ENCODE results near the gene NBAS.

The NBAS gene

DNA sequence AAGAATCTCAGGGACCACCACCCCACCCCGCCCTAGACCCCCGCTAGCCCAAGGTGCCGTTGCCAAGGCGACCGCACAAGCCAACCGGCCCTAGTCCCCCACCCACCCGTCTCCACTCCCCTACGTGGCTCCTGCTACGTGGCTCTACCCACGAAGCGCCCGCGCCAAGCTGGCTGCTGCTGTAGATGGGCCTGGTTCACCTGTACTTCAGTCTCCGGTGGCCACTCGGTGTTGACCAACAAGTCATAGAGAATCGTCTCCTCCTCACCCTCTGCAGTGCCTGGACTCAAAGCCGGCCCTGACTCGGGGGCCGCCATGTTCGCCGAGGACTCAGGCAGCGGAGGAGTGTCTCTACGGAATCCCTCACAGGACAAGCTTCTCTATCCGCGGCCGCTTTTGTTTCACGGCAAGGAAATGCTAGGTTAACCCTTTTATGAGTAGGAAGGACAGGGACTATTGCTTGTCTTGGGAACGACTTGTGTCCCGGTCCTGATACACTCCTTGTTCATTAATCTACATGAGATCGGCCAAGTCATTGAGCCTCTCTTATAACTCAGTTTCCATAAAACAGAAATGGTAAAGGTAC lies at the start of gene NBAS:
Gene NBAS (minus strand): TSS at position 347 of the 586 bp plus-strand sequence. CDS start 30 bp downstream, at position 317.
- DNase-seq, result peak; percentile 92

- DNase-seq, result no peak
These were observed 49.4 kb upstream of the NBAS start for GRCh38 chr2:15610430-15610952.

- DNase-seq, result no peak
These were observed 48.4 kb upstream of the NBAS start for GRCh38 chr2:15609341-15610042.

DNA sequence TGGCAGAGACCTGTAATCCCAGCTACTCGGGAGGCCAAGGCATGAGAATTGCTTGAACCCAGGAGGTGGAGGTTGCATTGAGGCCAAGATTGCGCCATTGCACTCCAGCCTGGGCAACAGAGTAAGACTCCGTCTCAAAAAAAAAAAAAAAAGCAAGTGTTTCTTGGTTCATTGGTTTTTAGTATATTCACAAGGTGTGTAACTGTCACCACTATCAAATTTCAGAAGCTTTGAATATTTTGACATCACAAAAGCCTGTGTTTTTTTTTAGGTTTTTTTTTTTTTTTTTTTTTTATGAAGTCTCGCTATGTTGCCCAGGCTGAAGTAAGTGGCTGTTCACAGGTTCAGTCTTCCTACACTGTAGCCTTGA lies 47.2 kb upstream of the NBAS start:
- DNase-seq, result no peak

DNA sequence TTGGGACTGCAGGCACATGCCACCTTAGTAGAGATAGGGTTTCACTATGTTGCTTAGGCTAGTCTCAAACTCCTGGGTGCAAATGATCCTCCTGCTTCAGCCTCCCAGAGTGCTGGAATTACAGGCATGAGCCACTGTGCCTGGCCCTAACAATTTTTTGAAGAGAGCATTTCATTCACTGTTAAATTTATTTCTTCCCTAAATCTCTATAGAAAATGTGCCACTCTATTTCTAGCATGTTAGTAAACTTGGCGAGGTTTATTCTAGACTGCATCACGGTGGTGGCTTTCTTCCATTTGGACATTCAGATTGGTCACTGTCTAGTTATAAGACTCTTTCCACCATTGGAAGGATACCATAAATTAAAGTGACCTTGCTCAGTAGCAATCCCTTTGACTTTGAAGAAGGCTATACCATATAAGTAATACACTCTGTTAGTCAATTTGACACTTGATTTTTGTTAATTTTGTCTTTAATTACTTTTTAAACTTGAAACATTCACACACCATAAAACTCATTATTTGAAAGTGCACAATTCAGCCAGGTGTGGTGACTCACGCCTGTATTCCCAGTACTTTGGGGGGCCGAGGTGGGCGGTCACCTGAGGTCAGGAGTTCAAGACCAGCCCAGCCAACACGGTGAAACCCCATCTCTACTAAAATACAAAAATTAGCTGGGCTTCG lies 46.7 kb upstream of the NBAS start:
- no peak for DNase-seq

DNA sequence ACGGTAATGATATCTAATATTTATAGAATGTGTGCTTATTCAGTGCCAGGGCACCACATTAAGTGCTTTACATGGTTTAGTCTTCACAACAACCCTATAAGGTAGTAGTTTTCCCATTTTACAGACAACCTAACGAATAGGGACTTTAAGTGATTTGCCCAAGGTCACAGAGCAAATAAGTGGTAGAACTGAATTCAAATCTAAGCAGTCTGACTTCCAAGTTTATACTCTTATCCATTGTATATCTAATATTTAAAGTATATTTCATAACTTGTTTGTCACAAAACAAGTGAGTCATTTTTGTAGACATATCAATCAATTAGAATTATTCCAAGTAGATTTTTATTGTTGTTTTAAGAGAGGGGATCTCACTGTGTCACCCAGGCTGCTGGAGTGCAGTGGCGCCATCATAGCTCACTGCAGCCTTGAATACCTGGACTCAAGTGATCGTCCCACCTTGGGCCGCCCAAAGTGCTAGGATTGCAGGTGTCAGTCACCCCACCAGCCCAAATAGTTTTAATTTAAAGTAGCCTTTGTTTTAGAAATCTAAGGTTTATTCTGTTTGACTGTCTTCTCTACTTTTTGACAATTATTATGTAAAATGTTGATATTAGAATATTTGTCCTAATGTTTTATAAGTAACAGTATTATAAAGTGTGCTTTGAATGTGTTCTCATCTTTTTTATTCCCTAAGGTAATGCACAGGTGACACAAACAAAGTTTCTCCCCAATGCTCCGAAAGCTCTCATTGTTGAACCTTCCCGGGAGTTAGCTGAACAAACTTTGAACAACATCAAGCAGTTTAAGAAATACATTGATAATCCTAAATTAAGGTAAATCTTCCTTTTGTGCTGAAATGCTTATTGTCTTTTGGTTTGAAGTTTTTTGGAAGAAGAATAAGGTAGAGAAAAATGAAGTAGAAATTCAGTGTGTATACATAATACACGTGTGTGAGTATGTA lies 45.6 kb upstream of the NBAS start:
- DNase-seq, result no peak

- DNase-seq, result no peak
These were observed 44.6 kb upstream of the NBAS start for GRCh38 chr2:15605721-15606120.

DNA sequence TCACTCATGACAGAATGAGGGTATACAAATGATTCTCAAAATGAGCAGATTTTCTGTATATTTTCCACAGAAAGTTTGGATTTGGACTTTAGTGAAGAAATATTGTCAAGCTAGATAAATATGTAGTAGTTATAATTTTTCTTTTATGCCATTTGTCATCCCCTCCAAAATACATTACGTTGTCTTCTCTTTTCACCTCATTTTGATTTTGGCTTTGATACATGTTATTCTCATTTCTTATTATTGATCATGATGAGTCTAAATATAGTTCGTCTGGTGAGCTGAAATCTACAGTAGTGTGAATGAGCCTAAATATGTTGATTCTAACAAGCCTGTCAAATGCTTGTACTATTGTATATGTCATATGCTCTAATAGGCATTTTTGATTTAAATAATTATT lies 42.8 kb upstream of the NBAS start:
- no peak for DNase-seq

DNA sequence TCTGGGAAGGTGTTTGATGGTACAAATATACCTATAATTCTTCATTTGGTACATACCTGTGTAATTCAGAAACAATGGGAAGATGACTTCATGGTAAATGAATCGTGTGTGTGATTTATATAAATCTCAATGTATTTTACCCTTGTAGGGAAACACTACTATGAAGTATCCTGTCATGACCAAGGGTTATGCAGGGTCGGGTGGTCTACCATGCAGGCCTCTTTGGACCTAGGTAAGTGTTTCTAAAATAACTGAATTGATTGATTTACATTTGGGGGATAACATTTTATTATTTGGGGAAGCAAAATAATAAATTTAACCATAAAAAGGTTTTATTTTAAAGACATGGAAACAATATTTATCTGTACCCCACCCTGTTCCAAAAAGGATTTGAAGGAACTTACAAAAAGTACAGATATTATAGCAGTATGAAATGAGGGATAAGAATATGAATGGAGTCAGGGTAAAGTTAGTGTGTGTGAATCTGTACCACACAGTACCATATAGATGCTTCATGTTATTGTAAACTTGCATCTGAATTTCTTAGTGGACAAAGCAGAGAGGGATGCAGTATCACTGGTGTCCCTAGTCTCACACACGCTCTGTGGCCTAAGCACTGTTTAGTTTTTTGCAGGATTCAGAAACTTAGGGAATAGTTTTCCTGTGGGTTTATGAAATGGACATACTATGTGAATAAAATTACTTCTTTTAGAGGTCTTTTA lies 42.1 kb upstream of the NBAS start:
- no peak for DNase-seq

- DNase-seq, result no peak
These were observed 41.3 kb upstream of the NBAS start for GRCh38 chr2:15602393-15602792.

DNA sequence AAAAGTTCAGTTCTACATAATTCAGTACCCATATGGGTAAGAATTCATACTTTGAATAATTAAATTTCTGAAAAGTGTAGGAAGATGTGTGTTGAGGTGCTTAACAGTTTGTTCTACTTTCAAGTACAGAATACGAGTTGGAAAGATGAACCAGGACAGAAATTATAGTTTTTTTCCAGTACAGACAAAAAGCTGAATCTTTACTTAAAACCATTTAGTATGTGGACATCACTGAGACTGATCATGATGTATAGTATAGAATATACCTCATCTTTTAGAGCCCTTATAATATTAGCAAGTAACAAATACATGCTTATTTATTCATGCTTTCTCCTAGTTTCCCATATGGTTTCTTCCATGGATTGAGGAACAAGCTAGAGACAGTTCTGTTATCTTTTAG lies 40.5 kb upstream of the NBAS start:
- no peak for DNase-seq

DNA sequence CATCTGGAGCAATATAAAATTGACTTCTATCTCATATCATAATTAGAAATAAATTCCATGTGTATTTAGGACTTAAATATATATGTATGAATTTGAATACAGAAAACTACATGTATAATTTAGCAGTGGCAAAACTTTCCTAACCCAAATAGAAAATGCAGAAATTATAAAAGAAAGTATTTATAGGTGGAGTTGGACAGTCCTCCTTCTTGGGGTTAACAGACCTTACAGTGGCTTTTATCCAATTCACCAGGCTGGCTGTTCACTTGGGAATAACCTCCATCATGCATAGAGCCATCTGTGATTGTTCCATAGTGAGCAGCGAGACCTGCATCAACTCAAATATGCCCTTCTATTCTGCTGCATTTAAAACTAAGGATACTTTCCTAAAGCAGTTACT lies 38.9 kb upstream of the NBAS start:
- DNase-seq, result peak; percentile 68

- DNase-seq, result no peak
These were observed 35.8 kb upstream of the NBAS start for GRCh38 chr2:15596968-15597367.

DNA sequence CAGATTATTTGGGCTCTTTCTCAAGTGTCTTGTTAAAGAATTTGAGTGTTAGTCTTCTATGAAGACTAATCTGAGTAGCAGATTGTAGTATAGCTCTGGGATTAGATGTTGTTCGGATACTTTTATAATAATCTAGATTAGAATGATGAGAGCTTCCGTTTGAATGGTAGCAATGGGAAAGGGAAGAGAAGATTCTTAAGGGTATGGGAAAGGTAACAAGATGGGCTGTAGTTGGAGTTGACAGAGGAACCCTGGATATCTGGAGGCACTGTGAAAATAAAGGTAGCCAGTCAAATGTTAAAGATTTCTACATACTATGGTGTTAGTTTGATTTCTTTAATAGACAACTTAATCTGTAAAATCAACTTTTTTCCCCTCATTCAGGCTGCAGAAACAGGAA lies 35.2 kb upstream of the NBAS start:
- DNase-seq, result no peak

GRCh38 chr2:15595936-15596335 lies 34.8 kb upstream of the NBAS start:
- DNase-seq, result no peak

GRCh38 chr2:15595342-15595905 lies 34.3 kb upstream of the NBAS start:
- no peak for DNase-seq

DNA sequence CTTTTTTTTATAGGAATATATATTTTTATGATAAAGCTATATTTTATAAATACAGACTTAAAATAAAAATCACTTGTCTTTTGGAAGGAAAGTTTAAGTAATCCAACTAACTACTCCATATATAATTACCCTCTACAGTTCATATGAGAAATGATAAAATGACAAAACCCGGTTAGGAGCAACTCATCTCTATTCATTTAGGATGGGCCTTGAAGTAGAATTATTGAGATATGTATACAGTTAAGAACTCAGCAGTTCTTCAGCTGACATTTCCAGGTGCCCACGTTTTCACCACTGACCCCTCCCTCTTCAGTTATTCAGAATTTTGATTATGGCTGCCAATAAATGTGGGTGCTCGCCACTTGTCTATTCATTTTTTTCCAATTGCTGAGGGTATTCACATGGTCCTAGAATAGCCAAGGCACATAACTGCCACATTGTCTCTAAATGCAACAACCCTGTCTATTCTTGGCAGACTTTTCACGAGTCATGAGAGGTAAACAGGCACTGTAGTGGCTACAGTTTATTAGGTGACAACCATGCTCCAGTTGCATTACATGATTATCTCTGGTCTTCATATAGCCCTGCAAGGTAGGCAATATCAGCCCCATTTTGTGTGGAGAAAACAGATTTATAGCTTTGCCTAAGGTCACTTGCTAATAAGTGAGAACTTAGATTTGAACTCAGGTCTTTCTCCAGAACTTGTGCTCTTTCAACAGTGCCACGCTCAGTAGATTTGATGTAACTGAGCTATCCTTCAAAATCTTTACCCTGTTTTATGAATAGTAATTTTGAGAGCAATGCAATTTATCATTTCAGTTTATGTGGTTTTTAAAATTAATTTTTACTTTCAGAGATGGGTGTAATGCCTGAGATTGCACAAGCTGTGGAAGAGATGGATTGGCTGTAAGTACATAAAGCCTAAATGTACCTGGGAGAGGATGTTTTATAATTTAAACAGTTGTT lies 33.4 kb upstream of the NBAS start:
- DNase-seq, result no peak

DNA sequence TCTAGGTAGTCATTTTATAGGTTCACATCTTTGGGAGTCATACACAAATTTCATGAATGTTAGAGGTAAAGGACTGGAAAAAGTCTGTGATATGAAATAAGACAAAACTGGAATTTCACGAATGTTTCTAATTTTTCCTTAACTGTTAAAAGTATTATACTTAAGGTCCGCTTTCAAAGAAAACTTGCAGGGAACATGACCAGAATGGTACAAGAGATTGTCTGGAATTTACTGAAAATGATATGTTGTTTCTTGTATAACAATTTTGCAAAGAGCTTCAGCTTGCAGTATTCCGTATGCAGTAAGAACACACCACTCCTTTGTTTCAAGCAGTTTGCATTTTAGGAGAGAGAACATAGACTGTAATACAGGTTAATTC lies 32.2 kb upstream of the NBAS start:
- no peak for DNase-seq

DNA sequence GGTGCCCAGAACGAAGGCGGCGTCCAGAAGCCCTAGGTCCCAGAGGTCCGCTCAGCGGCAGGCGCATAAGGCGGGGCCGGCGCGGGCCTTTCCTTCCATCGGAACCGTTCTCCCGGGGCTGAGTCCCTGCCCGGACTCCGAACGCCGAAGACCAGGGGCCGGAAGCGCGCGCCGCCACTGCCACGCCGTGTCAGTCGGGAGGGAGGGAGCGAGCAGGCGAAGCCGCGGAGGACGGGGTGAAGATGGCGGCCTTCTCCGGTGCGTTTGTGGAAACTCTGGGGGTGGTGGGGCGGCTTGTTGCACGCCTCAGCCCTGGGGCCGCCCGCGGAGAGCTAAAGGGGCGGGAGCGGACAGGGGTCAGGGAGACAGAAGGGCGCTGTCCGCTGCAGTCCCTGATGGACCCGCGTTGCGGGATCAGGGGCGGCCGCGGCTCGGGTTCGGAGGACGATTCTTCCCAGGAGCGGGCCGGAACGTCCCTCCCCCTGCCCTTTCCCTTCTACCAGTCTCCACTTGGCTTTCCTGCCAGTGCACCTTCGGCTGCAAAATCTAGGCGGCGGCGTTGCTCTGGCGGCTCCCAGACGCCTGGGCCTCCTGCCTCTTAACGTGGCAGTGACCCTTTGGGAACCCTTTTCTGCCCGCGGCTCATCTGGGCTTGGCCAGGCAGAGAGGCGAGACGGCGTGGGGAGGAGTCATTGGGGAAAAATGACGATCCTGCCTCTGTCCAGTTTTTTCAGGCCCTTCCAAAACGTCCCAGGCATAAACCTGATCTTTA lies 30.7 kb upstream of the NBAS start, which contains the start of gene DDX1:
Gene DDX1 (plus strand): TSS at position 177 of the 772 bp plus-strand sequence. CDS start 66 bp downstream, at position 243.
- DNase-seq, result peak; percentile 70

- no peak for DNase-seq
These were observed 30.2 kb upstream of the NBAS start for GRCh38 chr2:15591373-15591691.

All from NCI-H1694 (cell line).